GM20000 (cell line): ENCODE results near the gene ADAMTS16.

Source experiments
- DNase-seq: peaks from one replicate; pipeline ENCODE4 v3.0.0; 2012; ENCODE audit warnings: low spot score
- CTCF ChIP-seq: IDR thresholded peaks from 2 replicates; pipeline ENCODE4 v1.5.1; 2012; ENCODE audit warnings: mild to moderate bottlenecking, control low read depth; ENCODE audit errors: extremely low read depth, missing control alignments

The ADAMTS16 gene

DNA sequence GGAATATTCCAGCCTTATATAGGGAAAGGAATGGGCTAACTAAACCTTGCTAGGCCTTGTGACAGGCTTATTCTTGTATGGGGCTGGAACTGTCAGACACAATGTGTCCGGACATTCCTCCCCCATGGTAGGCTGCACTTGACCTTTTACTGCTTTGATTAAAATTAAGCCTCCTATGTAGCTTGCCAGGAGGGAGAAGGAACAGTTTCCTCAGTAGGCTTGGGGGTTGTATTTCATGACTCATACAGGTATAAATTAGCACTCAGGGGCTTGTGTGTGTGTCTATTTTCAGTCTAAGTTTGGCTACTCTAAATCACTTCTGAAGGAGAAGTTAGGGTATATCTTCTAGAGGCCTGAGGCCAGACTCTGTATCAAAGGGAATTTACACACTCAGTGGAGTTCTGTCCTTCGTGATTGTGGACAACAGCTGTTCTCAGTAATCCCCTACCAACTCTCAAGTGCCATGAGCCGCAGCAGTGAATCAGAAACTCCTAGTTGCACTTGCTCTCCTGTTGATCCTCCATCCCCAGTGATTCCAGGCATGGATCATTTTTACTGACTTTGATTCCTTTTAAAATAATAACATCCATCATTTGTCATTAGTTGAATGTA lies 16.4 kb downstream of the ADAMTS16 start:
- no peak for TF ChIP-seq CTCF
- no peak for DNase-seq

DNA sequence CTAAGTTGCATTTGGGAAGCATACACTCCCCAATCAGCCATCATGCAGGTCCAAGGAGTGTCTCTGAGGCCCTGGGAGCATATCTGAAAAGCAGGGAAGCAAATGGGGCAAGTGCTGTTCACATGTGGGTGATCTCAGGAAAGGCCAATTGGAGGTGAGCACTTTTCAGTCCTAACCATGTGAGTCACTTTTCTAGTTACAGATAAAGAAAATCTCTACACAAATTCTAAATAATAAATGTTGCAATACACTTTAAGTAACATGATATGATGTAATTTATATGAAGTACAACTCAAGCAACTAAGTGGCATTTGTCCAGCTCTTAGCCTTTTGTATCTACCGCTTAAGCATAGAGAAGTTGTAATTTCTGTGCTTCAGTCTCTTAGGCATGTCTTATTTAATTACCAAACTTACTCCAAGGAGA lies 18.4 kb downstream of the ADAMTS16 start:
- TF ChIP-seq CTCF = no peak
- DNase-seq = no peak

DNA sequence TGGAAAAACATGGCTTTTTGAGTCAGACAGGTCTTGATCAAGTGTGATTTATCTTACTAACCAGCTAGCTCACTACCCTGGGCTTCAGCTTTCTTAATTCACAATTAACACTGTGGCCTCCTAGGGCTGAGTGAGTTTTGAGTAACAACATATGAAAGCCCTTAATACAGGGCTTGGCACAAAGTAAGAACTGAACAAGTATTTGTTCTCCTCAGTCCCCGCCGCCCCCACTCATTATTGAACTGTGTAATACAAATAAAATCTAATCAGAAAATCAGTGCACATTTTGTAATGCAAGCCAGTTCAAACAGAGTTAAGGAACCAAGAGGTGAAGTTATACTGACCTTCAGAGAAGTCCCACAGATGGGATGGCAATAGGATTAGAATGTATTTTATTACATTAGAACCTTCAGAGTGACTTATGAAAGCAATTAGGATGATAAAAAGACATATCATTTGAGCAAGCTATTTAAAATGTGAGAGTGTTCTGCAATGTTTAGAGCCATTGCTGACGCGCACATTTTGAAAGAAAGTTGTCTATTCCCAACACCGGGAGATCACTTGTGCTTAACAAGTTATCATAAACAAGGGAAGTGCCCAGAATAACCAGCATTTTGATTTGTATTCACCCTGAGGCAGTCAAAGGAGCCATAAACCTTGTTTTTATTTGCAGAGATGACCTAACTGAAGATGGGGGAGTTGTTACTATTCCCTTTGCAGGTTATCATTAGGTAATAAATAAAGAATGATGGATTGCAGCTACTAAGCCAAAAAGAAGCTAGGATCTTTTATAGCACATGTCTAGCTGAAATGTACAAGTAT lies 19.4 kb downstream of the ADAMTS16 start:
- no peak for TF ChIP-seq CTCF

GRCh38 chr5:5164163-5164562 lies 24.0 kb downstream of the ADAMTS16 start:
- DNase-seq = no peak
- TF ChIP-seq CTCF = no peak

More for the DNA sequence above, 19.4 kb downstream of the ADAMTS16 start:
- no peak for DNase-seq

- TF ChIP-seq CTCF = no peak
- no peak for DNase-seq
Measured at GRCh38 chr5:5165541-5166002, 25.4 kb downstream of the ADAMTS16 start.

DNA sequence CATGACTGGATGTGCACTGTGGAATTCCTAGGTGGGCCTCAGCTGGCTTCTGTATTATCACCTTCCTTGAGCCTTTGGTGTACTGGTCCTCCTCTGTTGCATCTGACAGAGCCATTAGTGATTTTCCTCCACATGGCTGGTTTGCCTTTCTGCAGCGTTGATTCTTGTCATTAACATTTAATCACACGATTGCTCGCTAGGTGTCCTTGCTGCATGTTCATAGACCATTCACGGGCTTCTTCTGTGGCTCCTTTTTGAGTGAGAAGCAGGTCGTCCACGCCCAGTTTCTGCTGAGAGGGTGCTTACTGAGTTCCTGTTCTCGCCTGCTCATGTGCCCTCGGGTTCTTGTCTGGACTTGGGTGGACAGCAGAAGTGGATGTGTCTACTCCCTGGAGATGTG lies 29.3 kb downstream of the ADAMTS16 start:
- DNase-seq = no peak
- no peak for TF ChIP-seq CTCF

DNA sequence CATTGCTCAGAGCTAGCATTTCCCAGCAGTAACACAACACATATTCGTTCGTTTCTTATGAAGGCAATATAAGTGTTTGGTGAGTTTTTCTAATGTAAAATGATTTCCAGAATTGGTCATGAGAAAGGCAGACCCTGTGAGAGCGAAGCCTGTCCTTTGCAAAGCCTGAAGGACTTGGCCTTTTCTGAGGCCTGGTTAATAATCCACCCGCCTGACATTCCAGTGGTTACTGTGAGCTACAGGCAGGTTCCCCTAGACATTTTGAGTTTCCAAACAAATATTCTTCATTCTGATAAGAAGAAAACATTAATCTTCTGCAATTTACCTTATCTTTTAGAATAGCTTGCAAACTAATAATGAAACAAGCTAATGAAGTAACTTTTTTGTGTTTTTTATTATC lies 38.0 kb downstream of the ADAMTS16 start:
- DNase-seq = no peak
- TF ChIP-seq CTCF = no peak
